Measurements from ENCODE around the gene QPCTL.

The QPCTL gene

GRCh38 chr19:45730368-45731288 is 38.2 kb downstream of the QPCTL start, which contains the start of gene FBXO46:
Gene FBXO46 (minus strand): TSS chr19:45730896. CDS start chr19:45713495, 17,401 bp downstream.
- Histone ChIP-seq H3K4me3 (ENCODE audit: low read depth, low read length) (peak within 1 kb of the TSS; percentile 85), H3K27me3 (replicated peaks) (no peaks in the 10 kb centered on the region), H3K36me3 (replicated peaks) (no peaks in the 10 kb centered on the region), H3K27ac (peak within 1 kb of the TSS; percentile 52)
- in situ Hi-C loops (cut with HindIII; ENCODE audit: low pct_ligation_motif_present, low sequenced_read_pairs): no loop called here
- TF ChIP-seq CTCF (IDR thresholded peaks at IDR 0.05; ENCODE audit: low read depth, low read length, missing control alignments): peak; percentile 41
- DNase-seq: peak; percentile 98

- in situ Hi-C loops (cut with HindIII; ENCODE audit: low pct_ligation_motif_present, low sequenced_read_pairs): no loop called here
- Histone ChIP-seq H3K36me3 (replicated peaks) (no peaks in the 10 kb centered on the region), H3K27me3 (replicated peaks) (no peaks in the 10 kb centered on the region), H3K27ac (no peak within 1 kb of the TSS), H3K4me3 (ENCODE audit: low read depth, low read length) (no peak within 1 kb of the TSS)
- no peak for DNase-seq
- TF ChIP-seq CTCF (IDR thresholded peaks at IDR 0.05; ENCODE audit: low read depth, low read length, missing control alignments): no peak
Observed at GRCh38 chr19:45733160-45733810, 40.8 kb downstream of the QPCTL start, which contains the start of gene MEIOSIN. Gene MEIOSIN (plus strand): TSS chr19:45733439. CDS start chr19:45735377, 1,938 bp downstream.

GRCh38 chr19:45739498-45740439 is 47.3 kb downstream of the QPCTL start:
- Histone ChIP-seq H3K27me3 (replicated peaks) (no peaks in the 10 kb centered on the region), H3K4me3 (ENCODE audit: low read depth, low read length) (no peak overlapping the region), H3K36me3 (replicated peaks) (no peaks in the 10 kb centered on the region), H3K27ac (no peak overlapping the region)
- TF ChIP-seq CTCF (IDR thresholded peaks at IDR 0.05; ENCODE audit: low read depth, low read length, missing control alignments): no peak
- no peak for DNase-seq
- in situ Hi-C loops (cut with HindIII; ENCODE audit: low pct_ligation_motif_present, low sequenced_read_pairs): no loop called here

GRCh38 chr19:45742969-45743368 is 50.5 kb downstream of the QPCTL start:
- no peak overlapping the region for H3K4me3 ChIP-seq (ENCODE audit: low read depth, low read length)

More at GRCh38 chr19:45742969-45743368, 50.5 kb downstream of the QPCTL start:
- Histone ChIP-seq H3K27ac (no peak overlapping the region), H3K36me3 (replicated peaks) (no peaks in the 10 kb centered on the region), H3K27me3 (replicated peaks) (no peaks in the 10 kb centered on the region)
- in situ Hi-C loops (cut with HindIII; ENCODE audit: low pct_ligation_motif_present, low sequenced_read_pairs): no loop called here
- no peak for TF ChIP-seq CTCF (IDR thresholded peaks at IDR 0.05; ENCODE audit: low read depth, low read length, missing control alignments)
- DNase-seq: no peak
